HL-60 (cell line): ENCODE data around the gene PARP3.

Experiments used
- DNase-seq, 2 experiments: peaks; one replicate each; pipeline ENCODE4 v3.0.0-alpha.2; 2010 to 2020; ENCODE audit warnings: low read depth in 1 of 2, low spot score in 1 of 2
- H3K27ac ChIP-seq: fragments of 250-450 bp; sonication (Bioruptor Pico); replicated peaks from 2 replicates; pipeline ENCODE4 v1.5.1; 2020; ENCODE audit warnings: mild to moderate bottlenecking, moderate library complexity
- H3K27me3 ChIP-seq: fragments of 250-450 bp; sonication (Bioruptor Pico); 2 replicates; pipeline ENCODE4 v1.5.1; 2021; ENCODE audit warnings: mild to moderate bottlenecking, moderate library complexity; ENCODE audit not compliant: insufficient read depth, poor library complexity, severe bottlenecking
- H3K4me3 ChIP-seq: replicated peaks from 2 replicates; pipeline ENCODE4 v1.5.1; 2011; ENCODE audit warnings: mild to moderate bottlenecking, control low read depth, low read length; ENCODE audit not compliant: insufficient read depth
- CTCF ChIP-seq: IDR thresholded peaks from one replicate; pipeline ENCODE4 v1.5.1; 2011; ENCODE audit warnings: low read length, control low read depth, inconsistent platforms; ENCODE audit not compliant: insufficient read depth
- GABPA ChIP-seq: IDR thresholded peaks from 2 replicates; pipeline ENCODE4 v1.6.1; 2012; ENCODE audit warnings: low read depth
- POLR2AphosphoS5 ChIP-seq: IDR thresholded peaks from 2 replicates; pipeline ENCODE4 v1.6.1; 2012; ENCODE audit warnings: low read depth
- REST ChIP-seq: IDR thresholded peaks from 2 replicates; pipeline ENCODE4 v1.6.1; 2012; ENCODE audit warnings: low read depth; ENCODE audit not compliant: insufficient replicate concordance
- SPI1 ChIP-seq: IDR thresholded peaks from 2 replicates; pipeline ENCODE4 v1.6.1; 2012; ENCODE audit warnings: low read depth, mild to moderate bottlenecking, borderline replicate concordance

The PARP3 gene

GRCh38 chr3:51954105-51954504, 11.9 kb downstream of the PARP3 start:
- no peaks in the 10 kb centered on the region for H3K27me3 ChIP-seq
- H3K4me3 ChIP-seq = no peak overlapping the region

GRCh38 chr3:51954713-51955112, 12.6 kb downstream of the PARP3 start:
- TF ChIP-seq REST = no peak
- TF ChIP-seq GABPA = no peak
- no peak for TF ChIP-seq CTCF
- TF ChIP-seq SPI1 = no peak
- TF ChIP-seq POLR2AphosphoS5 = no peak
- Histone ChIP-seq H3K4me3 (no peak overlapping the region), H3K27me3 (no peaks in the 10 kb centered on the region), H3K27ac (no peak overlapping the region)
- no peak for DNase-seq

More at GRCh38 chr3:51954105-51954504, 11.9 kb downstream of the PARP3 start:
- TF ChIP-seq POLR2AphosphoS5 (no peak), SPI1 (peak; percentile 97)
- DNase-seq = peak in 1 of 2 experiments; percentile 63
- no peak overlapping the region for H3K27ac ChIP-seq

GRCh38 chr3:51955175-51955892, 13.2 kb downstream of the PARP3 start, which contains the start of gene GPR62:
Gene GPR62 (plus strand): TSS chr3:51955381. CDS start chr3:51955653, 272 bp downstream.
- TF ChIP-seq GABPA (no peak), POLR2AphosphoS5 (no peak), CTCF (no peak), SPI1 (no peak), REST (no peak)
- Histone ChIP-seq H3K27ac (no peak within 1 kb of the TSS), H3K27me3 (no peaks in the 10 kb centered on the region), H3K4me3 (peak within 1 kb of the TSS; percentile 9; the same call in 1 of the 2 replicates)
- no peak for DNase-seq

GRCh38 chr3:51955893-51956770, 14.0 kb downstream of the PARP3 start:
- Histone ChIP-seq H3K27me3 (peaks cover under 1% of the 10 kb centered on the region), H3K4me3 (peak overlapping the region; percentile 9; the same call in 1 of the 2 replicates), H3K27ac (no peak overlapping the region)
- DNase-seq = peak in 1 of 2 experiments; percentile 18
- TF ChIP-seq CTCF (no peak), REST (no peak), SPI1 (no peak), POLR2AphosphoS5 (no peak), GABPA (no peak)
